ENCODE results near the gene GPR45. TPM values are rescaled to one million over a fixed set of nuclear protein-coding genes. Genes with fewer than 3 reads are reported as not detected.

GPR45 gene
- total and polyA plus RNA-seq, 2 experiments from 2014 or later, result 0.21 to 0.26 TPM

DNA sequence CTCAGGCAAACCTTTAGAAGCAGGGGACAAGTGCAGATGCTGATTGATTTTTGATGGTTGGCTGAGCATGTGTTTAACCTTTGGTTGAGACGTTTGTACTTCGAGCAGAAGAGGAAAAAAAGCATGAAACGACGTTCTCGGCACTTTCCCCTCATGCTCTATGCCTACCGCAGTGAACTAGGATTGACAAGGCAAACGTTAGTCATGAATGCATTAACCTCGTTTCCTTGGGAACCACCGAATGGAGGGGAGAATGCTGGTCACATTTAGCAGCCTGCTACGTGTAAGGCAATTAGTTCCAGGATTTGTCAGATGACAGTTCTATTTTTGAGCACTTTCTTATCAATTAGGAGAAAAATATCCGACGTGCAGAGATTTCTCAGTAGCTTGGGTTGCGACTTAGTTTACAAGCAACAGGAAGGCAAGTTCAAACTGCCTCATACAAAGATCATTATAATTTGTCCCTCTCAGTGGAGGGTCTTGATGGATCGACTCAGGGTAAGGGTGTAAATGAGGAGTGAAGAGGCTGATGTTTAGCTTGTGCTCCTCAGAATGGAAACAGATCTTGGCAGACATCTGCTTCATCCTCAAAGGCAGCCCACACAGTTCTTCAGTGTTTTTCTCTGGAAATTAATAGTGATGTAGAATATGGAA, 47.4 kb upstream of the GPR45 start:
- H3K4me3 Mint-ChIP-seq, result no peak overlapping the region
- Histone ChIP-seq H3K4me2 (no peak overlapping the region), H3K27ac (ENCODE audit: low read depth) (no peak overlapping the region)

More for the DNA sequence above, 47.4 kb upstream of the GPR45 start:
- no peaks in the 10 kb centered on the region for H3F3A ChIP-seq (replicated peaks; ENCODE audit: low read depth)
- no peak for DNase-seq (ENCODE audit: low spot score)
- H3K27me3 ChIP-seq (ENCODE audit: insufficient read depth), result no peaks in the 10 kb centered on the region
- Mint-ChIP-seq H3K4me1 (peaks cover 4% of the 10 kb centered on the region; the same call in 2 of the 3 replicates), H3K36me3 (ENCODE audit: low read depth) (peaks cover 4% of the 10 kb centered on the region; the same call in 1 of the 3 replicates), H3K27me3 (ENCODE audit: insufficient read depth, low read depth, poor library complexity) (peaks cover 3% of the 10 kb centered on the region), H3K27ac (no peak overlapping the region), H3K9me3 (peaks cover 24% of the 10 kb centered on the region)
- no peak overlapping the region for H3K4me3 ChIP-seq
- no peaks in the 10 kb centered on the region for H3K36me3 ChIP-seq (ENCODE audit: insufficient read depth)
- no peak overlapping the region for H2AFZ ChIP-seq
- H3K9me2 ChIP-seq (ENCODE audit: insufficient read depth), result peaks cover 13% of the 10 kb centered on the region
- H3K4me1 ChIP-seq (ENCODE audit: insufficient read depth), result no peaks in the 10 kb centered on the region
- TF ChIP-seq ZNF114 (CRISPR knock-in tag; IDR thresholded peaks at IDR 0.05) (no peak), POLR2AphosphoS5 (IDR thresholded peaks at IDR 0.05; ENCODE audit: low read depth) (no peak), ZNF331 (CRISPR knock-in tag; IDR thresholded peaks at IDR 0.05; ENCODE audit: low read depth) (no peak), EZH2phosphoT487 (IDR thresholded peaks at IDR 0.05; ENCODE audit: unreplicated experiment) (no peak), NANOG (IDR thresholded peaks at IDR 0.05; ENCODE audit: borderline replicate concordance) (no peak), EZH2 (IDR thresholded peaks at IDR 0.05; ENCODE audit: low read depth, unreplicated experiment) (no peak), STAT1 (IDR thresholded peaks at IDR 0.05; ENCODE audit: unreplicated experiment) (no peak), JUNB (IDR thresholded peaks at IDR 0.05; ENCODE audit: unreplicated experiment) (no peak)
- TF ChIP-seq, protein P1, sequence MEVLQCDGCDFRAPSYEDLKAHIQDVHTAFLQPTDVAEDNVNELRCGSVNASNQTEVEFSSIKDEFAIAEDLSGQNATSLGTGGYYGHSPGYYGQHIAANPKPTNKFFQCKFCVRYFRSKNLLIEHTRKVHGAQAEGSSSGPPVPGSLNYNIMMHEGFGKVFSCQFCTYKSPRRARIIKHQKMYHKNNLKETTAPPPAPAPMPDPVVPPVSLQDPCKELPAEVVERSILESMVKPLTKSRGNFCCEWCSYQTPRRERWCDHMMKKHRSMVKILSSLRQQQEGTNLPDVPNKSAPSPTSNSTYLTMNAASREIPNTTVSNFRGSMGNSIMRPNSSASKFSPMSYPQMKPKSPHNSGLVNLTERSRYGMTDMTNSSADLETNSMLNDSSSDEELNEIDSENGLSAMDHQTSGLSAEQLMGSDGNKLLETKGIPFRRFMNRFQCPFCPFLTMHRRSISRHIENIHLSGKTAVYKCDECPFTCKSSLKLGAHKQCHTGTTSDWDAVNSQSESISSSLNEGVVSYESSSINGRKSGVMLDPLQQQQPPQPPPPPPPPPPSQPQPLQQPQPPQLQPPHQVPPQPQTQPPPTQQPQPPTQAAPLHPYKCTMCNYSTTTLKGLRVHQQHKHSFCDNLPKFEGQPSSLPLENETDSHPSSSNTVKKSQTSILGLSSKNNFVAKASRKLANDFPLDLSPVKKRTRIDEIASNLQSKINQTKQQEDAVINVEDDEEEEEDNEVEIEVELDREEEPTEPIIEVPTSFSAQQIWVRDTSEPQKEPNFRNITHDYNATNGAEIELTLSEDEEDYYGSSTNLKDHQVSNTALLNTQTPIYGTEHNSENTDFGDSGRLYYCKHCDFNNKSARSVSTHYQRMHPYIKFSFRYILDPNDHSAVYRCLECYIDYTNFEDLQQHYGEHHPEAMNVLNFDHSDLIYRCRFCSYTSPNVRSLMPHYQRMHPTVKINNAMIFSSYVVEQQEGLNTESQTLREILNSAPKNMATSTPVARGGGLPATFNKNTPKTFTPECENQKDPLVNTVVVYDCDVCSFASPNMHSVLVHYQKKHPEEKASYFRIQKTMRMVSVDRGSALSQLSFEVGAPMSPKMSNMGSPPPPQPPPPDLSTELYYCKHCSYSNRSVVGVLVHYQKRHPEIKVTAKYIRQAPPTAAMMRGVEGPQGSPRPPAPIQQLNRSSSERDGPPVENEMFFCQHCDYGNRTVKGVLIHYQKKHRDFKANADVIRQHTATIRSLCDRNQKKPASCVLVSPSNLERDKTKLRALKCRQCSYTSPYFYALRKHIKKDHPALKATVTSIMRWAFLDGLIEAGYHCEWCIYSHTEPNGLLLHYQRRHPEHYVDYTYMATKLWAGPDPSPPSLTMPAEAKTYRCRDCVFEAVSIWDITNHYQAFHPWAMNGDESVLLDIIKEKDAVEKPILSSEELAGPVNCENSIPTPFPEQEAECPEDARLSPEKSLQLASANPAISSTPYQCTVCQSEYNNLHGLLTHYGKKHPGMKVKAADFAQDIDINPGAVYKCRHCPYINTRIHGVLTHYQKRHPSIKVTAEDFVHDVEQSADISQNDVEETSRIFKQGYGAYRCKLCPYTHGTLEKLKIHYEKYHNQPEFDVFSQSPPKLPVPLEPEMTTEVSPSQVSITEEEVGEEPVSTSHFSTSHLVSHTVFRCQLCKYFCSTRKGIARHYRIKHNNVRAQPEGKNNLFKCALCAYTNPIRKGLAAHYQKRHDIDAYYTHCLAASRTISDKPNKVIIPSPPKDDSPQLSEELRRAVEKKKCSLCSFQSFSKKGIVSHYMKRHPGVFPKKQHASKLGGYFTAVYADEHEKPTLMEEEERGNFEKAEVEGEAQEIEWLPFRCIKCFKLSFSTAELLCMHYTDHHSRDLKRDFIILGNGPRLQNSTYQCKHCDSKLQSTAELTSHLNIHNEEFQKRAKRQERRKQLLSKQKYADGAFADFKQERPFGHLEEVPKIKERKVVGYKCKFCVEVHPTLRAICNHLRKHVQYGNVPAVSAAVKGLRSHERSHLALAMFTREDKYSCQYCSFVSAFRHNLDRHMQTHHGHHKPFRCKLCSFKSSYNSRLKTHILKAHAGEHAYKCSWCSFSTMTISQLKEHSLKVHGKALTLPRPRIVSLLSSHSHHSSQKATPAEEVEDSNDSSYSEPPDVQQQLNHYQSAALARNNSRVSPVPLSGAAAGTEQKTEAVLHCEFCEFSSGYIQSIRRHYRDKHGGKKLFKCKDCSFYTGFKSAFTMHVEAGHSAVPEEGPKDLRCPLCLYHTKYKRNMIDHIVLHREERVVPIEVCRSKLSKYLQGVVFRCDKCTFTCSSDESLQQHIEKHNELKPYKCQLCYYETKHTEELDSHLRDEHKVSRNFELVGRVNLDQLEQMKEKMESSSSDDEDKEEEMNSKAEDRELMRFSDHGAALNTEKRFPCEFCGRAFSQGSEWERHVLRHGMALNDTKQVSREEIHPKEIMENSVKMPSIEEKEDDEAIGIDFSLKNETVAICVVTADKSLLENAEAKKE (CRISPR knock-in tag; IDR thresholded peaks at IDR 0.05), result no peak
- TF ChIP-seq, protein P2, sequence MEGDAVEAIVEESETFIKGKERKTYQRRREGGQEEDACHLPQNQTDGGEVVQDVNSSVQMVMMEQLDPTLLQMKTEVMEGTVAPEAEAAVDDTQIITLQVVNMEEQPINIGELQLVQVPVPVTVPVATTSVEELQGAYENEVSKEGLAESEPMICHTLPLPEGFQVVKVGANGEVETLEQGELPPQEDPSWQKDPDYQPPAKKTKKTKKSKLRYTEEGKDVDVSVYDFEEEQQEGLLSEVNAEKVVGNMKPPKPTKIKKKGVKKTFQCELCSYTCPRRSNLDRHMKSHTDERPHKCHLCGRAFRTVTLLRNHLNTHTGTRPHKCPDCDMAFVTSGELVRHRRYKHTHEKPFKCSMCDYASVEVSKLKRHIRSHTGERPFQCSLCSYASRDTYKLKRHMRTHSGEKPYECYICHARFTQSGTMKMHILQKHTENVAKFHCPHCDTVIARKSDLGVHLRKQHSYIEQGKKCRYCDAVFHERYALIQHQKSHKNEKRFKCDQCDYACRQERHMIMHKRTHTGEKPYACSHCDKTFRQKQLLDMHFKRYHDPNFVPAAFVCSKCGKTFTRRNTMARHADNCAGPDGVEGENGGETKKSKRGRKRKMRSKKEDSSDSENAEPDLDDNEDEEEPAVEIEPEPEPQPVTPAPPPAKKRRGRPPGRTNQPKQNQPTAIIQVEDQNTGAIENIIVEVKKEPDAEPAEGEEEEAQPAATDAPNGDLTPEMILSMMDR (conservative IDR thresholded peaks at IDR 0.05; ENCODE audit: low read depth in 2 of 2), result no peak
- no peaks in the 10 kb centered on the region for H4K20me1 ChIP-seq (replicated peaks; ENCODE audit: insufficient read depth)
- ATAC-seq, result no peak
- H3K79me2 ChIP-seq (replicated peaks; ENCODE audit: insufficient read depth), result no peaks in the 10 kb centered on the region

Data from GM23338 (cell line).